OCI-LY1 (cell line): ENCODE results near the gene PSENEN.

Source experiments
- CTCF ChIP-seq: fragments of 200-600 bp; sonication (generic), shearing (Covaris generic); IDR thresholded peaks from 2 replicates; pipeline ENCODE4 v1.5.1; 2017; ENCODE audit warnings: mild to moderate bottlenecking, antibody characterized with exemption, low read length, moderate library complexity, mixed read lengths
- EZH2 ChIP-seq: fragments of 200-600 bp; sonication (generic), shearing (Covaris generic); IDR thresholded peaks from 2 replicates; pipeline ENCODE4 v1.8.0; 2017; ENCODE audit warnings: borderline replicate concordance, mixed run types, mild to moderate bottlenecking, antibody characterized with exemption, low read length, moderate library complexity, mixed read lengths

- TF ChIP-seq CTCF (no peak), EZH2 (no peak)
Observed at GRCh38 chr19:35783469-35784434, 38.3 kb downstream of the PSENEN start.
